ENCODE data around the gene LSM4.

DNA sequence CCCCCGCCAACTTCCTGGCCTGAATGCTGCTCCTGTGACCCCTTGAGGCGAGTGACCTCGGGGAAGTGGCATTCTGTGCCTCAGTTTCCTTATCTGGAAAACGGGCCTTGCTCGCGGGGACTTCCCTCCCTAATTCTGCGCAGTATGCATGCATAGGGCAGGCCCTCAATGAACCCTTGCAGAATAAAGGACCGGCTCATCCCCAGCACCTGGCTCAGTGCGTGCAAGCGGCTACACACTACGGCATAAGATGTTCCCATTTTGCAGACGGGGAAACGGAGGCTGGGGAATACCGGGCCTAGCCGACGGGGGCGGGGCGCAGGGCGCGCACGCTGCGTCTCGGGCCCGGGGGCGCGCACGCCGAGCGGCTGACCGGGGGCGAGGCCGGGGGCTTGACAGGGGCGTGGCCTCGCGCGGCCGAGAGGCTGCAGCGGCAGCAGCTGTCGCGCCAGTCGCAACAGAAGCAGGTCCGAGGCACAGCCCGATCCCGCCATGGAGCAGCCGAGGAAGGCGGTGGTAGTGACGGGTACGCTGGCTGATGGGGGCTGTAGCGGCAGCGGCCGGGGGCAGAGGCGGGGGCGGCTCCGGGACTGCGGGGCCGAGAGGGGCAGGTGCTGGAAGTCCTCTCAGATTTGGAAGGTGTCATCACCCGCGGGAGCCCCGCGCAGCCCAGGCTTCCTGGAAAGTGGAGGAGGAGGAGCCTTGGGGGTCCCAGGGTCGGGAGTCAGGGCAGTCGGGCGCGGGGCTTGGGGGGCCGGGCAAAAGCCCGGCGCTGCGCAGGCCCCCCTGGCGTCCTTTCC is 17.5 kb upstream of the LSM4 start, which contains the start of gene PGPEP1:
- TF ChIP-seq POLR2A (IDR thresholded peaks at IDR 0.05) = peak; percentile 52
- TF ChIP-seq, protein P1, sequence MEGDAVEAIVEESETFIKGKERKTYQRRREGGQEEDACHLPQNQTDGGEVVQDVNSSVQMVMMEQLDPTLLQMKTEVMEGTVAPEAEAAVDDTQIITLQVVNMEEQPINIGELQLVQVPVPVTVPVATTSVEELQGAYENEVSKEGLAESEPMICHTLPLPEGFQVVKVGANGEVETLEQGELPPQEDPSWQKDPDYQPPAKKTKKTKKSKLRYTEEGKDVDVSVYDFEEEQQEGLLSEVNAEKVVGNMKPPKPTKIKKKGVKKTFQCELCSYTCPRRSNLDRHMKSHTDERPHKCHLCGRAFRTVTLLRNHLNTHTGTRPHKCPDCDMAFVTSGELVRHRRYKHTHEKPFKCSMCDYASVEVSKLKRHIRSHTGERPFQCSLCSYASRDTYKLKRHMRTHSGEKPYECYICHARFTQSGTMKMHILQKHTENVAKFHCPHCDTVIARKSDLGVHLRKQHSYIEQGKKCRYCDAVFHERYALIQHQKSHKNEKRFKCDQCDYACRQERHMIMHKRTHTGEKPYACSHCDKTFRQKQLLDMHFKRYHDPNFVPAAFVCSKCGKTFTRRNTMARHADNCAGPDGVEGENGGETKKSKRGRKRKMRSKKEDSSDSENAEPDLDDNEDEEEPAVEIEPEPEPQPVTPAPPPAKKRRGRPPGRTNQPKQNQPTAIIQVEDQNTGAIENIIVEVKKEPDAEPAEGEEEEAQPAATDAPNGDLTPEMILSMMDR (IDR thresholded peaks at IDR 0.05) = no peak

All from right lobe of liver (tissue), 4 donors.